T-helper 1 cell treated with Interleukin-12 subunit alpha and Interleukin-12 subunit beta and Interleukin-4 antibody, amounts not matched to agents 30 ng/mL and 1 ng/mL, for 36 hours (primary cell): ENCODE results near the gene PIP4P1. TPM values are rescaled to one million over a fixed set of nuclear protein-coding genes. Genes with fewer than 3 reads are reported as not detected.
"Not testable (repeated sequence)": the region's sequence is repeated elsewhere in the genome, so short reads cannot be mapped to it uniquely, and the experiment has no call there.

ENCODE experiments used
- intact Hi-C: fragments of 100-400 bp; cut with micrococcal nuclease; formaldehyde crosslinking; loops from one replicate; pipeline ENCODE4 v1.15.1; 2024
- total RNA-seq: library from RNA; stranded (reverse); gene quantifications from 2 replicates; pipeline ENCODE4 v1.2.3, GENCODE V29; 2022

The PIP4P1 gene
- total RNA-seq = 36.1 and 43.4 TPM in 2 replicates

DNA sequence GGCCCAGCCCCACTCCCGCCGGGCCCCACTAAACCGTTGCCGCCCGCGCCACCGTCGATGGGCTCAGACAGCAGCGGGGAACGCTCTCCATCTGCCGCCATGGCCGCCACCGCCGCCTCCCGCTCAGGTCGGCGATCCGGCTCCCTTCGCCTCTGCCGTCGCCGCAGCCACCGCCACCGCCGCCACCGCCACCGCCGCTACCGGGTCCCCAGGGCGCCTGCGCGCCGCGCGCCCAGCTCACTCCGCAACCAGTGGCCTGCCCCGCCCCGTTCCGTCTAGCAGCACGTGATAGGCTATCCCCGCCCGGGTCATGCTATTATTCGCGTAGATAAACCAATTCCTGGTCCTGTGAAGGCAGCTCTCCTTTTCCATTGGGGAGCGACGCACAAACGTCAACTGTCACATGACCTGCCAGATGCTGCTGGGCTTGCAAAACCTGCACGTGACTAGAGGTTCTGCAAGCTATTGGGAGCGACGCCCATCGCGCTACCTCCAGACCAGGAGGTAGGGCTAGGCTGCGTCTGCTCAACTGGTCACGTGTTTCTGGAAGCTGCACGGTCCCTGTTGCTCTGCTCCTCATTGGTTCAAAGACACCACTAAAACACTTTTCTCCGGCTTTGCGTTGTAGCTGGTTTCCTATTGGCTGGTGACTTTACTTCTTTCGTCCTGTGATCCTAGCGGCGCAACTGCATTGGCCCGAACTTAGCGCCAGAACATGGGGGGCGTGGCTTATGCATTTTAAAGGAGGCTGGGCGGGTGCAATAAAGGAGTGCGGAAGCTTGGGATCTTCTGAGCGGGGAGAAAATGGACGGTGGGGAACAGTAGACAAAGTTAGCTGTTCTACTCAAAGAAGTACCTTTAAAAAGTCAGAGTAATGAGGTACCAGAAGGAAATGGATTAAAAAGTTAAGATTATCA lies at the start of gene PIP4P1:
Gene PIP4P1 (minus strand): TSS at position 210 of the 917 bp plus-strand sequence. CDS start 109 bp downstream, at position 101.
- intact Hi-C loops = loop anchor here (1.0 to 10.0 kb wide), 9 partner anchors 7 to 1013 kb away; partner anchors contain the start of genes OSGEP, PARP2, PNP and RAB2B

DNA sequence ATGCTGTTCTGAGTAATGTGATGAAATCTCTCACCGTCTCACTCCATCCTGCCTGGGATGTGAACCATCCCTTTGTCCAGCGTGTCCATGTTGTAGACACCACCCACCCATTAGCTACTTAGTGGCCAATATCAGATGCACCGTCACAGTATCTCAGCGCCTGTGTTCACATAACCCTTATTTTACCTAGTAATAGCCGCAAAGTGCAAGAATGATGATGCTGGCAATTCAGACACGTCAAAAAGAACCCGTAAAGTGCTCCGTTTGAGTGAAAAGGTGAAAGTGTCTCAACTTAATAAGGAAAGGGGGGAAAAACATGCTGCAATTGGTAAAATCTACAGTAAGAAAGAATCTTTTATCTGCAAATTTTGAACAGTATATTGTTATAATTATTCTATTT lies 47.1 kb upstream of the PIP4P1 start:
- intact Hi-C loops = no loop called here

- intact Hi-C loops = not testable (repeated sequence)
These were observed 46.3 kb upstream of the PIP4P1 start for GRCh38 chr14:20507537-20507936.

DNA sequence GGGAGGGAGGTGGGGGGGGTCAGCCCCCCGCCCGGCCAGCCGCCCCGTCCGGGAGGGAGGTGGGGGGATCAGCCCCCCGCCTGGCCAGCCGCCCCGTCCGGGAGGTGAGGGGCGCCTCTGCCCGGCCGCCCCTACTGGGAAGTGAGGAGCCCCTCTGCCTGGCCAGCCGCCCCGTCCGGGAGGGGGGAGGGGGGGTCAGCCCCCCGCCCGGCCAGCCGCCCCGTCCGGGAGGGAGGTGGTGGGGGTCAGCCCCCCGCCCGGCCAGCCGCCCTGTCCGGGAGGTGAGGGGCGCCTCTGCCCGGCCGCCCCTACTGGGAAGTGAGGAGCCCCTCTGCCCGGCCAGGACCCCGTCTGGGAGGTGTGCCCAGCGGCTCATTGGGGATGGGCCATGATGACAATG lies 45.5 kb upstream of the PIP4P1 start:
- intact Hi-C loops = not testable (repeated sequence)

DNA sequence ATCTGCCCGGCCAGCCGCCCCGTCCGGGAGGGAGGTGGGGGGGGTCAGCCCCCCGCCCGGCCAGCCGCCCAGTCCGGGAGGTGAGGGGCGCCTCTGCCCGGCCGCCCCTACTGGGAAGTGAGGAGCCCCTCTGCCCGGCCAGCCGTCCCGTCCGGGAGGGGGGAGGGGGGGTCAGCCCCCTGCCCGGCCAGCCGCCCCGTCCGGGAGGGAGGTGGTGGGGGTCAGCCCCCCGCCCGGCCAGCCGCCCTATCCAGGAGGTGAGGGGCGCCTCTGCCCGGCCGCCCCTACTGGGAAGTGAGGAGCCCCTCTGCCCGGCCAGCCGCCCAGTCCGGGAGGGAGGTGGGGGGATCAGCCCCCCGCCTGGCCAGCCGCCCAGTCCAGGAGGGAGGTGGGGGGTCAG lies 45.0 kb upstream of the PIP4P1 start:
- intact Hi-C loops = not testable (repeated sequence)

GRCh38 chr14:20503898-20504297 lies 42.7 kb upstream of the PIP4P1 start:
- intact Hi-C loops = no loop called here

DNA sequence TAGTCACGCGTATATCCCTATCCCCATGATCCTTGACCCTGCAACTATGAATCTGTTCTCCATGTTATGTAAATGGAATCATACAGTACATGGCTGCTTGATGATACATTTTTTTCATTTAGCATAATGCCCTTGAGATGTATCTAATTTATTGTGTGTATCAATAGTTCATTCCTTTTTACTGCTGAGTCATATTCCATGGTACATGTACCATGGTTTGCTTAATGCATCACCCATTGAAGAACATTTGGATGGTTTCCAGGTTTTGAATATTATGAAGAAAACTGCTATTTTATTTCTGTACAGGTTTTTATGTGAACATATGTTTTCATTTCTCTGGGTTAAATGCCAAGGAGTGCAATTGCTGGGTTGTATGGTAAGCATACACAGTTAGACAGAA lies 40.1 kb upstream of the PIP4P1 start:
- intact Hi-C loops = no loop called here

- intact Hi-C loops = no loop called here
These were observed 38.6 kb upstream of the PIP4P1 start for GRCh38 chr14:20499881-20500280.

DNA sequence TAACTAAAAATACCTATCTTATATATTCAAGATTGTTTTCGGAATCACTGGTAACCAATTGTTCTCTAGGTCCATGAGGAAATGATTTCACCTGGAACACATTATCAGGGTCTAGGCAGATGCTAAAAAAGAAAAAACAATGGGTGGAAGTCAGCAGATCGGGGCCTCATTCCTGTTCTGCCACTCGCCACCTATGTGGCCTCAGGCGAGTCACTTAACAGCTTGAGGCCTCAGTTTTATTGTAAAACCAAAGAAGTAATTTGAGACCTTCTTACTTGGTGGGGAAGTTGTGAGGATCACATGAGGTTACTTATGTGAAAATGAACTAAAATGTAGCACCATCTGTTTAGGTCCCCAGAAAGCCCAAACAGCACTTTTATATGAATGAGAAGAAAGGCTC lies 37.9 kb upstream of the PIP4P1 start:
- intact Hi-C loops = no loop called here

DNA sequence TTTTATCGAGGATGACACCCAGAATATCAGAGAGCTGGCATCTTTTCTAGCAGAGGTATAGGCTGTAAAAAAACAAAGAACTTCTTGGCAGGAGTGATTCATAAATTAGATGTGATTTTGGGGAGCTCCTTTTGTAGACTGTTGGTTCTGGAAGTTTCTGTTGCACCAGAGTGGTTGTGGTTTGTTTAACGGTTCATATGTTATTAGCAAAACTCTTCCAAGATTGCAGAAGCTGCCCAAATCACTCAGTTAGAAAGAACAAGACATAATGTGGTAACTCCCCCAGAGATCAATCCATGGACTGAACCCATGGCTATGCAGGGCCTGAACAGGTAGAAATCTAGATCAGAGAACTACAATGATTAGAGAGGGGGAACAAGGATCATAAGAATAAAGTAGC lies 37.4 kb upstream of the PIP4P1 start:
- intact Hi-C loops = no loop called here

DNA sequence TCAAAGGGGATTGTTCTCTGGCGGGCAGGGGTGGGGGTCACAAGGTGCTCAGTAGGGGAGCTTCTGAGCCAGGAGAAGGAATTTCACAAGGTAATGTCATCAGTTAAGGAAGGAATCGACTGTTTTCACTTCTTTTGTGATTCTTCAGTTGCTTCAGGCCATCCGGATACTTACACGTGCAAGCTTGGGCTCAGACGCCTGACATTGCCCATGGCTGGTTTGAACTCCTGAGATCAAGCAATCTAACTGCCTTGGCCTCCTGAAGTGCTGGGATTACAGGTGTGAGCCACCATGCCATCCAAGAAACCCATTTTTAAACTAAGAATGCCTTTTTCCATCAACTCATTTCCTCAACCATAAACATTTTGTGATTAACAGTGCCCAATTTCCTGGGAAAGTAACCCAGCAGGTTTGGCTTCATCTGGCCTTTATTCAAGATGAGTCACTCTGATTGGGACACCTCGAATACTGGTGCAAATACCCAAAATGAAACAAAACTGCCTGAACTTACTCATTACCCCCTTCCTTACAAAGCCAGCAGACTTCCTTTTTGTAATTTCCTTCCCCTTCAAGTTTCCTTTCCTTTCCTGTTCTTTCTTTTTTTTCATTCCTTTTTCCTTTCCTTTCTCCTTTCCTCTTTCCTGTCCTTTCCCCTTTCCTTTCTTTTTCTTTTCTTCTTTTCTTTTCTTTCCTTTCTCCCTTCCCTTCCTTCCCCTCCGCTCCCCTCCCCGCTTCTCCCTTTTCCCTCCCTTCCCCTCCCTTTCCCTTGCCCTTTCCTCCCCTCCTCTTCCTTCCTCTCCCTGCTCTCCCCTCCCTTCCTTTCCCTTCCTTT lies 33.9 kb upstream of the PIP4P1 start:
- intact Hi-C loops = no loop called here

DNA sequence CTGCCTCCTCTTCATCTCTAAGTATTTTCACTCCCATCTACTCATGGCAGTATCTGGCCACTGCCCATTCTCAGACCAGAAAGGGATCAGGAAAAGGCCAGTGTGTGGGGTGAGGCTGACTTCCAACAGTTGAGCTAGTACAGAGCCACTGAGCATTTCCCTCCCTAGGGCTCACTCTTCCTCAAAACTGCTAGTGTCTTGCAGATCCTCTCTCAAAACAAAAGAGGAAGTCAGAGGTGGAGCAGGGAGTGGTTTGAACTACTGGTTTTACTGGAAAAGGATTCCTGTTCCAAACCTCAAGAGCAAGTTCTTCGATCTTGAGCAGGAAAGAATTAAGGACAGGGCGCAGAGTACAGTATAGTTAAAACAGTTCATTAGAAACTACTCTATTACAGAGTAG lies 32.4 kb upstream of the PIP4P1 start:
- intact Hi-C loops = no loop called here

DNA sequence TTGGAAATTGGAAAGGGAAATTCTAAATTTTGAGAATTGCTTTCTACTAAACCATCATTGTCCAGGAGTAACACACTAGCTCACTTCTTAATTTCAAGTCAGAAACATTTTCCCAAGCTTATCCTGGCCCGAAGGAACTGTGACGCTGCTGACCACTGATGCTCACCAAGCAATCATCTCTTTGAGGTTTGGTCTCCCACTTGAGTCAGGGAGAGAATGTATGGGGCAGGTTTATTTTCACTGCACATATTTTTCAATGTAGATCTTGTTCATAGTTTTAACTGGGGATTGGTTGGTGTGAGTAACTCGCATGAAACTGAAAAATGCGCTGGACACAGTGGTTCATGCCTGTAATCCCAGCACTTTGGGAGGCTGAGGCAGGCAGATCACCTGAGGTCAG lies 31.3 kb upstream of the PIP4P1 start:
- intact Hi-C loops = no loop called here

DNA sequence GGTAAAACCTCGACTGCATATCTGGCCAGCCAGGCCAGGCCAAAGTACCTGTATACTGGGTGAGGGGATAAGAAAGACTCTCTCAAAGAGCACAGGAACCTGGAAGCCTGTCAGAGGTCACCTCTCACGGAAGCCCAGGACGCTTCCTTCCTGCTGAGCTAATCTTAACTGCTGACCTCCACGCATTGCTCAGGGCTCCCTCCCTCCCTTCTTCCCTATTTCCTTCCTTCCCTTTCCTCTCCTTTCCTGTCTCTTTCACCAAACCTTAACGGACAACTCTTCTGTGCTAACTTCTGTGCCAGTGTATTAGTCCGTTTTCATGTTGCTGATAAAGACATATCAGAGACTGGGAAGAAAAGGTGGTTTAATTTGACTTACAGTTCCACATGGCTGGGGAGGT lies 29.3 kb upstream of the PIP4P1 start:
- intact Hi-C loops = loop anchor here (2.0 kb wide), 1 partner anchor 14 kb away; no protein-coding TSS in a partner anchor

GRCh38 chr14:20489093-20489994 lies 28.1 kb upstream of the PIP4P1 start:
- intact Hi-C loops = loop anchor here (2.0 to 5.0 kb wide), 2 partner anchors 19 to 43 kb away; no protein-coding TSS in a partner anchor

GRCh38 chr14:20487396-20487725 lies 26.1 kb upstream of the PIP4P1 start:
- intact Hi-C loops = loop anchor here (1.0 to 5.0 kb wide), 2 partner anchors 45 to 122 kb away; no protein-coding TSS in a partner anchor

- intact Hi-C loops = loop anchor here (1.0 to 5.0 kb wide), 2 partner anchors 45 to 122 kb away; no protein-coding TSS in a partner anchor
These were observed 25.6 kb upstream of the PIP4P1 start for GRCh38 chr14:20486684-20487395.

- intact Hi-C loops = loop anchor here (5.0 kb wide), 1 partner anchor 46 kb away; no protein-coding TSS in a partner anchor
These were observed 24.7 kb upstream of the PIP4P1 start for GRCh38 chr14:20485900-20486299.

DNA sequence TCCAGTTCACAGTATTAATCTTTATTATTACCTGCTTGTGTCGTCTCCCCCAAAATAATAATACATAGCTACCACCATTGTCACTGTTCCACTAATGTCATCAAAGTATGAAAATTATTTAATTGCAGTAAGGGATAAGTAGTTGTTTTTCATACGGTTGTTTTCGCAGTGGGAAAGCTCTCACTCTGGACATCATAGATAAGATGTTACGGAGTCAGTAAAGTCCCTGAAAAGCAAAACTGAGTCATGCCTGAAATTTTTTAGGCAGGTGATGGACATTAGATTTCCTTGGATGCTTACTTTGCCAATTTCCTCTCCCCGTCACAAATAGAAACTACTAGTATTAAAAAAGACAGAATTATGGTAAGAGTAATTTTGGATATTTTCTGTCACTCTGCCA lies 21.1 kb upstream of the PIP4P1 start:
- intact Hi-C loops = no loop called here

GRCh38 chr14:20478894-20479293 lies 17.7 kb upstream of the PIP4P1 start:
- intact Hi-C loops = no loop called here
